ENCODE data around the gene NBAS.

The NBAS gene

GRCh38 chr2:15584316-15584715, 23.2 kb upstream of the NBAS start:
- Histone ChIP-seq H3K27me3 (ENCODE audit: control insufficient read depth, insufficient read depth, low read length) (no peaks in the 10 kb centered on the region), H3K9ac (ENCODE audit: low read length) (no peak overlapping the region), H3K4me3 (ENCODE audit: low read length) (no peak overlapping the region), H3K4me1 (ENCODE audit: control insufficient read depth, insufficient read depth, low read length) (no peaks in the 10 kb centered on the region), H3K9me3 (ENCODE audit: control insufficient read depth, low read length) (no peaks in the 10 kb centered on the region), H3K36me3 (ENCODE audit: control insufficient read depth, insufficient read depth, low read length) (no peaks in the 10 kb centered on the region)

- Histone ChIP-seq H3K27me3 (ENCODE audit: control insufficient read depth, insufficient read depth, low read length) (no peaks in the 10 kb centered on the region), H3K9me3 (ENCODE audit: control insufficient read depth, low read length) (no peaks in the 10 kb centered on the region), H3K4me3 (ENCODE audit: low read length) (no peak overlapping the region), H3K4me1 (ENCODE audit: control insufficient read depth, insufficient read depth, low read length) (no peaks in the 10 kb centered on the region), H3K36me3 (ENCODE audit: control insufficient read depth, insufficient read depth, low read length) (no peaks in the 10 kb centered on the region), H3K9ac (ENCODE audit: low read length) (no peak overlapping the region)
These were observed 22.7 kb upstream of the NBAS start for GRCh38 chr2:15583826-15584225.

GRCh38 chr2:15582710-15583357, 21.7 kb upstream of the NBAS start:
- no peak overlapping the region for H3K4me3 ChIP-seq (ENCODE audit: low read length)
- no peaks in the 10 kb centered on the region for H3K36me3 ChIP-seq (ENCODE audit: control insufficient read depth, insufficient read depth, low read length)
- no peak overlapping the region for H3K9ac ChIP-seq (ENCODE audit: low read length)
- no peaks in the 10 kb centered on the region for H3K9me3 ChIP-seq (ENCODE audit: control insufficient read depth, low read length)
- H3K27me3 ChIP-seq (ENCODE audit: control insufficient read depth, insufficient read depth, low read length) = no peaks in the 10 kb centered on the region
- no peaks in the 10 kb centered on the region for H3K4me1 ChIP-seq (ENCODE audit: control insufficient read depth, insufficient read depth, low read length)

- H3K4me3 ChIP-seq (ENCODE audit: low read length) = no peak overlapping the region
- H3K9ac ChIP-seq (ENCODE audit: low read length) = no peak overlapping the region
- H3K27me3 ChIP-seq (ENCODE audit: control insufficient read depth, insufficient read depth, low read length) = no peaks in the 10 kb centered on the region
- no peaks in the 10 kb centered on the region for H3K9me3 ChIP-seq (ENCODE audit: control insufficient read depth, low read length)
- no peaks in the 10 kb centered on the region for H3K36me3 ChIP-seq (ENCODE audit: control insufficient read depth, insufficient read depth, low read length)
- H3K4me1 ChIP-seq (ENCODE audit: control insufficient read depth, insufficient read depth, low read length) = no peaks in the 10 kb centered on the region
These were observed 19.3 kb upstream of the NBAS start for GRCh38 chr2:15580451-15580850.

GRCh38 chr2:15579641-15580040, 18.5 kb upstream of the NBAS start:
- Histone ChIP-seq H3K4me1 (ENCODE audit: control insufficient read depth, insufficient read depth, low read length) (no peaks in the 10 kb centered on the region), H3K9ac (ENCODE audit: low read length) (no peak overlapping the region), H3K4me3 (ENCODE audit: low read length) (no peak overlapping the region), H3K27me3 (ENCODE audit: control insufficient read depth, insufficient read depth, low read length) (no peaks in the 10 kb centered on the region), H3K36me3 (ENCODE audit: control insufficient read depth, insufficient read depth, low read length) (no peaks in the 10 kb centered on the region), H3K9me3 (ENCODE audit: control insufficient read depth, low read length) (no peaks in the 10 kb centered on the region)

GRCh38 chr2:15577071-15577735, 16.1 kb upstream of the NBAS start:
- Histone ChIP-seq H3K9me3 (ENCODE audit: control insufficient read depth, low read length) (no peaks in the 10 kb centered on the region), H3K36me3 (ENCODE audit: control insufficient read depth, insufficient read depth, low read length) (no peaks in the 10 kb centered on the region), H3K27me3 (ENCODE audit: control insufficient read depth, insufficient read depth, low read length) (no peaks in the 10 kb centered on the region), H3K4me1 (ENCODE audit: control insufficient read depth, insufficient read depth, low read length) (no peaks in the 10 kb centered on the region), H3K4me3 (ENCODE audit: low read length) (no peak overlapping the region), H3K9ac (ENCODE audit: low read length) (no peak overlapping the region)

GRCh38 chr2:15571729-15572128, 10.6 kb upstream of the NBAS start:
- no peaks in the 10 kb centered on the region for H3K36me3 ChIP-seq (ENCODE audit: control insufficient read depth, insufficient read depth, low read length)
- H3K27me3 ChIP-seq (ENCODE audit: control insufficient read depth, insufficient read depth, low read length) = no peaks in the 10 kb centered on the region
- no peaks in the 10 kb centered on the region for H3K4me1 ChIP-seq (ENCODE audit: control insufficient read depth, insufficient read depth, low read length)
- no peak overlapping the region for H3K4me3 ChIP-seq (ENCODE audit: low read length)
- H3K9me3 ChIP-seq (ENCODE audit: control insufficient read depth, low read length) = no peaks in the 10 kb centered on the region
- no peak overlapping the region for H3K9ac ChIP-seq (ENCODE audit: low read length)

- Histone ChIP-seq H3K9me3 (ENCODE audit: control insufficient read depth, low read length) (no peaks in the 10 kb centered on the region), H3K9ac (ENCODE audit: low read length) (no peak overlapping the region), H3K36me3 (ENCODE audit: control insufficient read depth, insufficient read depth, low read length) (no peaks in the 10 kb centered on the region), H3K4me3 (ENCODE audit: low read length) (no peak overlapping the region), H3K4me1 (ENCODE audit: control insufficient read depth, insufficient read depth, low read length) (no peaks in the 10 kb centered on the region), H3K27me3 (ENCODE audit: control insufficient read depth, insufficient read depth, low read length) (no peaks in the 10 kb centered on the region)
These were observed 9.0 kb upstream of the NBAS start for GRCh38 chr2:15570104-15570503.

GRCh38 chr2:15568874-15569273, 7.7 kb upstream of the NBAS start:
- Histone ChIP-seq H3K27me3 (ENCODE audit: control insufficient read depth, insufficient read depth, low read length) (no peaks in the 10 kb centered on the region), H3K4me1 (ENCODE audit: control insufficient read depth, insufficient read depth, low read length) (no peaks in the 10 kb centered on the region), H3K9ac (ENCODE audit: low read length) (no peak overlapping the region), H3K36me3 (ENCODE audit: control insufficient read depth, insufficient read depth, low read length) (no peaks in the 10 kb centered on the region), H3K4me3 (ENCODE audit: low read length) (no peak overlapping the region), H3K9me3 (ENCODE audit: control insufficient read depth, low read length) (no peaks in the 10 kb centered on the region)

- Histone ChIP-seq H3K4me1 (ENCODE audit: control insufficient read depth, insufficient read depth, low read length) (no peaks in the 10 kb centered on the region), H3K9me3 (ENCODE audit: control insufficient read depth, low read length) (no peaks in the 10 kb centered on the region), H3K27me3 (ENCODE audit: control insufficient read depth, insufficient read depth, low read length) (no peaks in the 10 kb centered on the region), H3K9ac (ENCODE audit: low read length) (no peak overlapping the region), H3K36me3 (ENCODE audit: control insufficient read depth, insufficient read depth, low read length) (no peaks in the 10 kb centered on the region), H3K4me3 (ENCODE audit: low read length) (no peak overlapping the region)
These were observed 5.8 kb upstream of the NBAS start for GRCh38 chr2:15566912-15567311.

- H3K27me3 ChIP-seq (ENCODE audit: control insufficient read depth, insufficient read depth, low read length) = no peaks in the 10 kb centered on the region
- no peaks in the 10 kb centered on the region for H3K9me3 ChIP-seq (ENCODE audit: control insufficient read depth, low read length)
- H3K4me1 ChIP-seq (ENCODE audit: control insufficient read depth, insufficient read depth, low read length) = no peaks in the 10 kb centered on the region
- no peak overlapping the region for H3K4me3 ChIP-seq (ENCODE audit: low read length)
- no peak overlapping the region for H3K9ac ChIP-seq (ENCODE audit: low read length)
- no peaks in the 10 kb centered on the region for H3K36me3 ChIP-seq (ENCODE audit: control insufficient read depth, insufficient read depth, low read length)
These were observed 5.0 kb upstream of the NBAS start for GRCh38 chr2:15565994-15566671.

GRCh38 chr2:15565392-15565791, 4.3 kb upstream of the NBAS start:
- Histone ChIP-seq H3K4me1 (ENCODE audit: control insufficient read depth, insufficient read depth, low read length) (no peaks in the 10 kb centered on the region), H3K9me3 (ENCODE audit: control insufficient read depth, low read length) (no peaks in the 10 kb centered on the region), H3K27me3 (ENCODE audit: control insufficient read depth, insufficient read depth, low read length) (no peaks in the 10 kb centered on the region), H3K36me3 (ENCODE audit: control insufficient read depth, insufficient read depth, low read length) (no peaks in the 10 kb centered on the region), H3K4me3 (ENCODE audit: low read length) (no peak overlapping the region), H3K9ac (ENCODE audit: low read length) (no peak overlapping the region)
